Head of caudate nucleus (tissue), 42 donors: ENCODE measurements around the gene PCDHGC5.

Experiments
- DNase-seq, 42 donors: peaks; one replicate each; pipeline versions ENCODE4 v3.0.0 to v3.0.0-alpha.2; 2020 to 2021; ENCODE audit warnings: mixed read lengths in 7 of 42
- intact Hi-C: fragments of 100-400 bp; cut with DNase I; formaldehyde crosslinking; loops from one replicate; pipeline ENCODE4 v1.15.0; 2022

The PCDHGC5 gene

DNA sequence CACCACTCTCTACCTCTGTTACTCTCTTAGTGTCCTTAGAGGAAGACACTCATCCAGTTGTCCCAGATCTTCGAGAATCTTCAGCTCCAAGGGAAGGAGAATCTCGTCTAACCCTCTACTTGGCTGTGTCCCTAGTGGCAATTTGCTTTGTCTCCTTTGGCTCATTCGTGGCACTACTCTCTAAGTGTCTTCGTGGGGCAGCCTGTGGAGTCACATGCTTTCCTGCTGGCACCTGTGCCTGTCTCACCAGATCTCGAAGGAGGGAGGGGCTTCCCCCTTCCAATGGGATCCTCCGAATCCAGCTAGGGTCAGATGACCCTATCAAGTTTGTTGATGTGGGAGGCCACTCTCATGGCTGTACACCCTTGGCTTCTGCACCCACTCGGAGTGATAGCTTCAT, 1.8 kb upstream of the PCDHGC5 start:
- no peak for DNase-seq
- intact Hi-C loops = no loop called here

GRCh38 chr5:141489841-141490240, 960 bp downstream of the PCDHGC5 start:
- intact Hi-C loops = no loop called here
- DNase-seq = peak in 17 of 42 donors; percentile 32 to 75 (median 56)

- intact Hi-C loops = no loop called here
- no peak for DNase-seq
Measured at GRCh38 chr5:141490271-141490670, 1.4 kb downstream of the PCDHGC5 start.

- intact Hi-C loops = no loop called here
- DNase-seq = peak in 1 of 42 donors; percentile 10
Measured at GRCh38 chr5:141490771-141491170, 1.9 kb downstream of the PCDHGC5 start.

- peak in 1 of 42 donors; percentile 10 for DNase-seq
- intact Hi-C loops = no loop called here
Measured at GRCh38 chr5:141491323-141492167, 2.7 kb downstream of the PCDHGC5 start.

GRCh38 chr5:141492168-141492885, 3.4 kb downstream of the PCDHGC5 start:
- intact Hi-C loops = no loop called here
- DNase-seq = peak in 26 of 42 donors; percentile 37 to 70 (median 58)

- DNase-seq = peak in 32 of 42 donors; percentile 19 to 90 (median 63)
Measured at GRCh38 chr5:141493500-141494422, 4.9 kb downstream of the PCDHGC5 start.

GRCh38 chr5:141494761-141495452, 6.0 kb downstream of the PCDHGC5 start:
- intact Hi-C loops = no loop called here
- peak in 35 of 42 donors; percentile 47 to 87 (median 66) for DNase-seq

More at GRCh38 chr5:141493500-141494422, 4.9 kb downstream of the PCDHGC5 start:
- intact Hi-C loops = no loop called here

DNA sequence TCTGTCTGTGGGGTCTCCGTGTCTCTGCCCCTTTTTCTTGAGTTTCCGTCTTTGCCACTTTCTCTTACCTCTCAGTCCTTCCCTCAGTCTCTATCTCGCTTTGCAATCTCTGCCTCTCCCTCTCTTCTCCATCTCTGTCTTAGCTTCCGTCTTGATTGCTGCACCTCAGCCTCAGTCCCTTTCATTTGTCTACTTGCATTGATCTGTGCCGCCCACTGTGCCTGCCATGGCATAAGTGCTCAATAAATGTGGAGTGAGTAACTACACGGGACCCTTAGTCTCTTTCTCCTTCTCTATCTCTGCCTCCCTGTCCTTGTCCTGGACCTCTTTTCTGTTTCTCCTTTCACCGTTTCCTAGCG, 6.6 kb downstream of the PCDHGC5 start:
- no peak for DNase-seq
- intact Hi-C loops = no loop called here

DNA sequence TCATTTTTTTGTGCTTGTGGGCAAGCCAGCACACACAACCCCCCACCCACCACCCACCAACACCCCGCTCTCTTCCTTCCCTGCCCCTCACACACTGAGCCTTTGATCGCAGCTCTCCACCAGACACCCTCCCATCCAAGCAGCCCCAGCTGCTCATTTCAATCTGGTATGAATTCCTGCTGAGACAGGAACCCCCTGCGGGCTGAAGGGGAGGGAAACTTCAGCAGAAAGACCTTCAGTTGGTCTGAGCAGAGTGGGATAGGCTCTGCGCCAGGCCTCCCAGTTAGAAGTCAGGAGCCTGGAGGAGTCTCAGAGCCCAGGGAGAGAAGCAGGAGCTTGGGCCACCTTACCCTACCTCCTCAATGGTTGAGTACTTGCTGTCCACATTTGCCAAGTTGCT, 7.2 kb downstream of the PCDHGC5 start:
- intact Hi-C loops = no loop called here
- peak in 3 of 42 donors; percentile 14 to 44 (median 38) for DNase-seq

DNA sequence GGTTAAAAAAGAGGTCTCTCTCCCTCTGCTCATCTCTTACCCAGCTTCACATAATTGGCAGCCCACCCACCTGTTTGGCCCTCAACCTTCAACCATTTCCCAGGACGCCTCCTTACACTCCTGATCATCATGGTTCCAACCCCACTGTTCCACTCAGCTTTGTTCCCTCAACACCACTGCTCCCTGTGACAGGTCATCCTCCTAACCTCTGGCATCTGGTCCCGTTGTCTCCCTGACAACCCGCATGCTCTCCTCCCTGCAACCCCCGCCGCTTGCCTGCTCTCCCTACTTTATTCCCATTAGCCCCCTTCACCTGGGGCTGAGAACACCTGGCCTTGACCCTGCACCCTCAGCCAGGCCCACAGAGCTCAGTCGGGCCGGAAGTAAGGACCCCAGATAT, 12.9 kb downstream of the PCDHGC5 start:
- no peak for DNase-seq
- intact Hi-C loops = no loop called here

- DNase-seq = no peak
- intact Hi-C loops = no loop called here
Measured at GRCh38 chr5:141503681-141504080, 14.8 kb downstream of the PCDHGC5 start.

GRCh38 chr5:141504216-141504615, 15.3 kb downstream of the PCDHGC5 start:
- intact Hi-C loops = no loop called here
- DNase-seq = peak in 9 of 42 donors; percentile 18 to 71 (median 53)

DNA sequence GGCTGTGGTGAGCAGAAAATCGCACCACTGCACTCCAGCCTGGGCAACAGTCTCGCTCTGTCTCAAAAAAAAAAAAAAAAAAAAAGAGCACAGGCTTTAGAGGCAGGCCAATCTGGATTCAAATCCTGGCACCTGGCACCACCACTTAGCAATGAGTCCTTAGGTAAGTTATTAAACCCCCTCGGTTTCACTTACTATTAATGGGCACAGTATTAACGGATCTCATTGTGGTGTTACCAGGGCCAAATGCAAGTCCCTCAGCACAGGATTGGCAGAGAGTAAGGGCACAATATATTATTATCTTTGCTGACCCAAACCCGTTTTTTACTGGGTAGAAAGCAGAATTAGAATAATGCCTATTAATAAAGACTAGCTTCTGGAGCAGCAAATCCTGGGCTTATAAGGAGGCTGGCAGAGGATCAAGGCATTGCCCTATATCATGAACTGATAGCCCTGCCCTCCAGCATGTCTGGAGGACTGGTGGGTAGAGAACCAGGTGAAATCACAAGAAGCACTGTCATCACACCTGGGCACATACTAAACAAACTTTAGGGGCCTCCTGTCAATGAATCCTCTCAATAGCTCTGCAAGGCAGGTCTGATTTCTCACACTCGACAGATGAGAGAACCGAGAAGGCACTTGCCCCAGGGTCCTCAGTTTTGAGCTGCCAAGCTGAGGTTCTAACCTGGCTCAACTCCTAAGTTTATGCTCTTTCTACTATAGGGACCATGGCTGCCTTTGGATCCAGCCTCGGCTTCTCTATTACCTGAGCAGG, 17.7 kb downstream of the PCDHGC5 start:
- no peak for DNase-seq
- intact Hi-C loops = no loop called here

GRCh38 chr5:141507387-141508091, 18.7 kb downstream of the PCDHGC5 start:
- DNase-seq = no peak
- intact Hi-C loops = no loop called here

GRCh38 chr5:141508440-141508797, 19.5 kb downstream of the PCDHGC5 start:
- intact Hi-C loops = no loop called here
- DNase-seq = peak in 7 of 42 donors; percentile 18 to 62 (median 31)
